SH-SY5Y (cell line): ENCODE measurements around the gene HEG1.

ENCODE experiments used
- GATA2 ChIP-seq: IDR thresholded peaks from 2 replicates; pipeline ENCODE4 v1.6.1; 2011; ENCODE audit warnings: mild to moderate bottlenecking, low read depth, low read length
- GATA3 ChIP-seq: IDR thresholded peaks from 2 replicates; pipeline ENCODE4 v1.6.1; 2011; ENCODE audit warnings: low read depth, mild to moderate bottlenecking, low read length, moderate library complexity

DNA sequence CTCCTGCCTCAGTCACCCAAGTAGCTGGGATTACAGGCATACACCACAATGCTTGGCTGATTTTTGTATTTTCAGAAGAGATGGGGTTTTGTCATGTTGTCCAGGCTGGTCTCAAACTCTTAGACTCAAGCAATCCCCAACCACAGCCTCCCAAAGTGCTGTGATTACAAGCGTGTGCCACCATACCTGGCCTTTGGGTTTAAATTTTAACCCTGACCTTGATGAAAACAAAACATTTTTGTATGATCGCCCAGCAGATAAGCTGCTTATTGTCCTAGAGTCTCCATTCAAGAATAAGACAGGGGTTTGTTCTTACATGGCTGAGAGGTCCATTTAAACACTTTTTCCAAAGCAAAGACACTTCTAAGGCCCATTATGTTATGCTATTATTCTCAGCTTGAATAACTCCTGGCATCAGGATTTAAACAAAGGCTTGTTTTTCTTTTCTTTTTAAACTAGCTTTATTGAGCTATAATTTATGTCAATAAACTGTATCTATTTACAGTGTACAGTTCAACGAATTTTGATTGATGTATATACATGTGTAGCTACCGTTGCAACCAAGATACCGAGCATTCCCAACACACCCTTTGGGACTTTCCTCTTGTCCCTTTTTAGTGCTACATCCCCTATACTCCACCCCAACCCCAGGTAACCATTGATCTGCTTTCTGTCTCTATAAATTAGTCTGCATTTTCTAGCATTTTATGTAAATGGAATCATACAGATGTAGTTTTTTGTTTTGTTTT is 119.8 kb downstream of the HEG1 start:
- TF ChIP-seq GATA2: no peak
- TF ChIP-seq GATA3: no peak
